ENCODE results near the gene ARPC3. TPM values are rescaled to one million over a fixed set of nuclear protein-coding genes. Genes with fewer than 3 reads are reported as not detected.
A peak's percentile ranks its signal among the peaks of the same experiment; 100 is the strongest.

ARPC3 gene
- total and polyA plus RNA-seq, 9 of the 15 experiments (the other 6 are each of a cell fraction or from before 2014, with no cell fraction given), result 74.2 to 575 (median 345) TPM

GRCh38 chr12:110468214-110469048 lies 18.3 kb upstream of the ARPC3 start, which contains the start of the genes FAM216A and GPN3 (continued):
- TF ChIP-seq HMG20A (CRISPR knock-in tag; conservative IDR thresholded peaks at IDR 0.05) (no peak), ZKSCAN1 (IDR thresholded peaks at IDR 0.05; ENCODE audit: low read depth, low read length) (peak; percentile 50), POLR2B (IDR thresholded peaks at IDR 0.05; ENCODE audit: low read depth, partially characterized antibody) (no peak), ZC3H11A (IDR thresholded peaks at IDR 0.05; ENCODE audit: low read depth, low read length) (no peak), NFE2 (IDR thresholded peaks at IDR 0.05; ENCODE audit: low read depth) (peak; percentile 36; the same call in 1 of the 2 replicates), ZNF239 (CRISPR knock-in tag; IDR thresholded peaks at IDR 0.05) (peak; percentile 18; the same call in 1 of the 2 replicates), BRCA1 (IDR thresholded peaks at IDR 0.05) (no peak), BRCA1 (CRISPR knock-in tag; IDR thresholded peaks at IDR 0.05) (no peak), GTF2F1 (IDR thresholded peaks at IDR 0.05; ENCODE audit: low read depth, low read length) (peak; percentile 54; the same call in 1 of the 2 replicates), ZNF384 (IDR thresholded peaks at IDR 0.05; ENCODE audit: low read depth, low read length) (0 out of 2 replicates have a peak, but pooled peaks have one; percentile 14), ZNF280A (IDR thresholded peaks at IDR 0.05; ENCODE audit: low read depth, partially characterized antibody) (no peak), HNRNPLL (IDR thresholded peaks at IDR 0.05; ENCODE audit: low read depth, low read length, poor library complexity, severe bottlenecking) (peak; percentile 92), DDX20 (tag; IDR thresholded peaks at IDR 0.05; ENCODE audit: low read depth) (no peak), CREB5 (CRISPR knock-in tag; IDR thresholded peaks at IDR 0.05) (no peak), YBX1 (IDR thresholded peaks at IDR 0.05) (no peak), ZBTB8A (IDR thresholded peaks at IDR 0.05; ENCODE audit: partially characterized antibody) (no peak), KLF6 (CRISPR knock-in tag; IDR thresholded peaks at IDR 0.05; ENCODE audit: borderline replicate concordance) (no peak), BCL6 (CRISPR knock-in tag; IDR thresholded peaks at IDR 0.05) (no peak), SUPT5H (IDR thresholded peaks at IDR 0.05) (peak; percentile 75), NONO (IDR thresholded peaks at IDR 0.05; ENCODE audit: low read depth in 2 of 2, low read length in 1 of 2) (peak; percentile 2 to 73; a peak in 1 of 4 replicates), ZNF696 (CRISPR knock-in tag; conservative IDR thresholded peaks at IDR 0.05) (no peak)
- TF ChIP-seq, protein P1, sequence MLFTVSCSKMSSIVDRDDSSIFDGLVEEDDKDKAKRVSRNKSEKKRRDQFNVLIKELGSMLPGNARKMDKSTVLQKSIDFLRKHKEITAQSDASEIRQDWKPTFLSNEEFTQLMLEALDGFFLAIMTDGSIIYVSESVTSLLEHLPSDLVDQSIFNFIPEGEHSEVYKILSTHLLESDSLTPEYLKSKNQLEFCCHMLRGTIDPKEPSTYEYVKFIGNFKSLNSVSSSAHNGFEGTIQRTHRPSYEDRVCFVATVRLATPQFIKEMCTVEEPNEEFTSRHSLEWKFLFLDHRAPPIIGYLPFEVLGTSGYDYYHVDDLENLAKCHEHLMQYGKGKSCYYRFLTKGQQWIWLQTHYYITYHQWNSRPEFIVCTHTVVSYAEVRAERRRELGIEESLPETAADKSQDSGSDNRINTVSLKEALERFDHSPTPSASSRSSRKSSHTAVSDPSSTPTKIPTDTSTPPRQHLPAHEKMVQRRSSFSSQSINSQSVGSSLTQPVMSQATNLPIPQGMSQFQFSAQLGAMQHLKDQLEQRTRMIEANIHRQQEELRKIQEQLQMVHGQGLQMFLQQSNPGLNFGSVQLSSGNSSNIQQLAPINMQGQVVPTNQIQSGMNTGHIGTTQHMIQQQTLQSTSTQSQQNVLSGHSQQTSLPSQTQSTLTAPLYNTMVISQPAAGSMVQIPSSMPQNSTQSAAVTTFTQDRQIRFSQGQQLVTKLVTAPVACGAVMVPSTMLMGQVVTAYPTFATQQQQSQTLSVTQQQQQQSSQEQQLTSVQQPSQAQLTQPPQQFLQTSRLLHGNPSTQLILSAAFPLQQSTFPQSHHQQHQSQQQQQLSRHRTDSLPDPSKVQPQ (CRISPR knock-in tag; IDR thresholded peaks at IDR 0.05; ENCODE audit: borderline replicate concordance), result no peak
